ENCODE measurements around the gene EIF5A. TPM values are rescaled to one million over a fixed set of nuclear protein-coding genes. Genes with fewer than 3 reads are reported as not detected.

EIF5A gene
- total RNA-seq, 1 experiment from 2014 or later, result 1,139 TPM

- TF ChIP-seq SP1 (IDR thresholded peaks at IDR 0.05; ENCODE audit: low read depth), result no peak
- no peak for TF ChIP-seq ZBTB33 (IDR thresholded peaks at IDR 0.05; ENCODE audit: extremely low read depth, insufficient replicate concordance, low read length)
- no peak for TF ChIP-seq YY1 (IDR thresholded peaks at IDR 0.05; ENCODE audit: extremely low read depth, insufficient replicate concordance, low read depth, low read length)
Measured at GRCh38 chr17:7355053-7355452, 47.6 kb downstream of the EIF5A start, which contains the start of gene TMEM95 (continued).

GRCh38 chr17:7355573-7355972 lies 48.1 kb downstream of the EIF5A start:
- Histone ChIP-seq H3K9ac (ENCODE audit: low read length) (no peak overlapping the region), H3K79me2 (ENCODE audit: insufficient read depth, low read length) (peaks cover 15% of the 10 kb centered on the region), H3K4me2 (ENCODE audit: low read length) (peak overlapping the region; percentile 60), H3K9me2 (ENCODE audit: insufficient read depth) (no peaks in the 10 kb centered on the region), H3K27me3 (ENCODE audit: insufficient read depth, low read length) (no peaks in the 10 kb centered on the region), H4K20me1 (ENCODE audit: insufficient read depth) (no peaks in the 10 kb centered on the region), H3K4me3 (replicated peaks in 1 of 2; ENCODE audit: low read depth in 1 of 2, low read length in 2 of 2) (no peak overlapping the region), H3K27ac (ENCODE audit: low read depth, low read length) (no peak overlapping the region), H3K9me3 (ENCODE audit: control insufficient read depth in 1 of 2, insufficient read depth in 1 of 2, low read depth in 1 of 2, low read length in 2 of 2) (no peaks in the 10 kb centered on the region), H3K4me1 (ENCODE audit: control insufficient read depth in 1 of 2, insufficient read depth in 2 of 2, low read length in 2 of 2) (peaks cover 23 to 55% of the 10 kb centered on the region in 2 experiments), H3K36me3 (ENCODE audit: control insufficient read depth in 1 of 2, insufficient read depth in 2 of 2, low read length in 2 of 2) (no peaks in the 10 kb centered on the region), H2AFZ (ENCODE audit: low read depth, low read length, poor library complexity, severe bottlenecking) (no peak overlapping the region)
- no peak for ATAC-seq
- no TSS peak for BruUV-seq (replicated peaks)
- CTCF ChIA-PET, result interaction anchor here (0.7 to 2.9 kb wide), 12 partner anchors 11 to 633 kb away, joined by 3 to 21 read pairs (median 4); partner anchors contain the start of genes NEURL4, SENP3, TMEM102 and TMEM256
- POLR2A ChIA-PET, result interaction anchor here (0.9 kb wide), 1 partner anchor 129 kb away, joined by 3 read pairs; the partner anchor contains the start of gene POLR2A
- RAD21 ChIA-PET (ENCODE audit: low non-redundant PET in 1 of 2, low total read pairs in 2 of 2, uncharacterized antibody in 2 of 2, unreplicated experiment in 2 of 2), result interaction anchor here in 1 of 2 experiments (0.7 to 2.0 kb wide), 3 partner anchors 48 to 205 kb away, joined by 3 to 6 read pairs (median 4); partner anchors contain the start of genes TMEM102 and TMEM256
- no peak for DNase-seq (ENCODE audit: low read depth, low spot score)
- TF ChIP-seq YY1 (IDR thresholded peaks at IDR 0.05; ENCODE audit: extremely low read depth, insufficient replicate concordance, low read depth, low read length) (no peak), CEBPB (IDR thresholded peaks at IDR 0.05; ENCODE audit: low read depth) (no peak), REST (IDR thresholded peaks at IDR 0.05; ENCODE audit: low read depth) (no peak), CBX3 (IDR thresholded peaks at IDR 0.05; ENCODE audit: low read depth) (no peak), FOSL1 (IDR thresholded peaks at IDR 0.05; ENCODE audit: low read depth) (no peak), JUND (IDR thresholded peaks at IDR 0.05) (no peak; the same call in 1 of the 2 replicates), EZH2 (IDR thresholded peaks at IDR 0.05) (no peak)
- intact Hi-C loops (cut with micrococcal nuclease), result loop anchor here (5.0 kb wide), 1 partner anchor 37 kb away; the partner anchor contains the start of gene PLSCR3

Measured in HCT116 (cell line).